SHP77 (cell line): ENCODE results near the gene SARM1.
"Not testable (repeated sequence)": the region's sequence is repeated elsewhere in the genome, so short reads cannot be mapped to it uniquely, and the experiment has no call there.

ENCODE experiments used
- DNase-seq, 2 experiments: peaks; one replicate each; lab custom pipeline; 2025; lab: John Stamatoyannopoulos, UW

SARM1 gene

DNA sequence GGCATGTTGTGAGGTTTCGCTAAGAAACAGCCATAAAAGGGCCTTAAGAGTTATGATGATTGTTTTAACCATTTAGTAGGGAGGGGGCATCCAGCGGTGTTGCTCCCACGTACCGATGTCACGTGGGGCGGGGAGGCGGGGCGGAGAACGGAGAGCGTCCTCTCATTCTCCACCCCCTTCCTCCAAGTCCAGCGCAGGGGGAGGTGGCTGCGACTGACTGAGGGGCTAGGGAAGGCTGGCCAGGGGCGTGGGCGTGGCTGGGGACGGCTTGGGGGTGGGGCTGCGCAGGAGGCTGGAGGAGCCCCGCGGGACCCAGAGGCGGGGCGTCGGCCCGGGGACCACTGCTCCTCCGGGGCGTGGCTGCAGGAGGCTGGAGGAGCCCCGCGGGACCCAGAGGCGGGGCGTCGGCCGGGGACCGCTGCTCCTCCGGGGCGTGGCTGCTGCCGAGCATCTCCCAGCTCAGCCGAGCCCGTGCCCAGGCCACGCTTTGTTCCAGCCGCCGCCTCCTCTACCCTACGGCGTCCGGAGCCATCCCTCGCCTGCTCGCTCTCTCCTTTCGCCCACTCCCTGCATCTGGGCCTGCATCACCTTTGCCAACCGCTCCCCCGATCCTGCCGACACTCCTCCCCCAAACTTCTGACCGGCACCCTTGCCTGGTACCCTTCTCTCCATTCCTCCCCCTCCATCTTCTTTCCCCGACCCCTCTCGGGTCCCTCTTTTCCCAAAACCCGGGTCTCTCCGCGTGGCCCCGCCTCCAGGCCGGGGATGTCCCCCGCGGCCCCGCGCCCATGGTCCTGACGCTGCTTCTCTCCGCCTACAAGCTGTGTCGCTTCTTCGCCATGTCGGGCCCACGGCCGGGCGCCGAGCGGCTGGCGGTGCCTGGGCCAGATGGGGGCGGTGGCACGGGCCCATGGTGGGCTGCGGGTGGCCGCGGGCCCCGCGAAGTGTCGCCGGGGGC lies at the start of gene SARM1:
TSS of gene SARM1 (plus strand) at position 450 of the 958 bp plus-strand sequence. CDS start at position 789, 339 bp downstream.
- DNase-seq = peak; percentile 93

DNA sequence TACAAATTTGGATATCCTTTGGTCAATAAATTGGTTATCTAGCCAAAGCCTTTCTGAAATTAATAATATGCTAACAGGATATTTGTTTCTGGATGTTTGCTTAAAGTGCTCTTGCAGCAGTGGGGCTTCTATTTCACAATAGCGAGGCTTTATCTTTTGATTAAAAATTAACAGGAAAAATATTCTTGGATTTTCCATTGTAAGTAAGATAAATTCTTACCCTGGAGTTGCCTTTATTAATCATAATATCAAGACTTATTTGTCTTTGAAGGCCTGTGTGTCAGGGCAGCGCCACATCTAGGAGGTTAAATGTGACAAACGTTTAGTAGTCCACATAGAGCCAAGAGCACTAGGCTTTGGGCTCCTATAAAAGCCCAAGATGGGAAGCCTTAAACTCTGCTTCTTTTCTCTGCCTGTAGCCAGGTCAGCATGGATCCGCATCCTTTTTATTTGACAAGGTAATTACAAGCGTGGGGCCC lies 47.2 kb upstream of the SARM1 start:
- DNase-seq = no peak

DNA sequence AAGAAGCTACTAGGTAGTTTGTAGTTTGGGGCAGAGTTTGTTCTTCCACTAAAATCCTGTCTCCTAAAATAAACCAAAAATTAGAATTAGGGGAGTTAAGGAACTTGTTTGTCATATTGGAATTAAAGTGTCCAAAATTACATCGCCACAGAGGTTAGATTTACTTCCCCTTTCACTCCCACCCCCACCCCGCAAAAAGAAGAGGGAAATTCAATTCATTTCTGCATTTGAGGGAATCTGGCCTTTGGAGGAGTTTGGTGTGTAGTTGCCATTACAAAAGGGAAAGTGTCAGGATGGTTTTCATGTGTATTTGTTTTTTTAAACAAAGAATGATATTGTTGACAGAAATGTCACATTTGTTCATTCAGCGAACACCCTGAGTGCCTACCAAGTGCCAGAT lies 46.7 kb upstream of the SARM1 start:
- DNase-seq = no peak

DNA sequence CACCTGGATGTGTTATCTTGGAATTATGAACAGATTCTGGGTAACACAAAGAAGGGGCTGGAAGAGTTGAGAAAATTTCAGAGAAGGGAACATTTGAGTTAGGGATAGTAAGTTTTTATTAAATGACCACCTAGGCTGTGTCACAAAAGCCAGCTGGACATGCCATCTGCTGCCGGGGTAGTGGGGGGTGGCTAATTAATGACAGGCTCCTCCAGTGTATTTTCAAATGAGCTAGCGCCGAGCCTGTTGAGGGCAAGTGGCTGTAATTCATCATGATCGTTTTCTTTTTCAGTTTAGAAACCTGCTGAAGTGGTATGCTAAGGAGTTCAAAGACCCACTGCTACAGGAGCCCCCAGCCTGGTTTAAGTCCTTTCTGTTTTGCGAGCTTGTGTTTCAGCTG lies 46.3 kb upstream of the SARM1 start:
- no peak for DNase-seq

DNA sequence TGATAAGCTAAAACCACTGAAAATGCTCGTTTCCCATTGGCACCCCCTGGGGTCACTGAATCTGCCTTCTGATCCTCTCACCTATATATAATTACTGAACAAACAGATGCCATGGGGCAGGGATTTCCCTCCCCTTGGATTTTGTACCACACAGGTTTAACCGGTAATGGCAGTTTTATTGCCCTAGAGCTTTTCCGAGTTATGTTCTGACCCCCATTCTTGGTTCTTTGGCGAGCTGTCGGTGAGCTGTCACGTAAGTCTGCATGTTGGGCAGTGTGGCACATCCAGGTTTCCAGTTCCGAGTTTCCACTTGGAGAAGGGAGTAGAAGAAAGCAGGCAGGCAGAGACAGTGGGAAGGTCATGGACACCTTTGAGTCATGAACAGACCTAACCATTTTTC lies 45.4 kb upstream of the SARM1 start:
- no peak for DNase-seq

DNA sequence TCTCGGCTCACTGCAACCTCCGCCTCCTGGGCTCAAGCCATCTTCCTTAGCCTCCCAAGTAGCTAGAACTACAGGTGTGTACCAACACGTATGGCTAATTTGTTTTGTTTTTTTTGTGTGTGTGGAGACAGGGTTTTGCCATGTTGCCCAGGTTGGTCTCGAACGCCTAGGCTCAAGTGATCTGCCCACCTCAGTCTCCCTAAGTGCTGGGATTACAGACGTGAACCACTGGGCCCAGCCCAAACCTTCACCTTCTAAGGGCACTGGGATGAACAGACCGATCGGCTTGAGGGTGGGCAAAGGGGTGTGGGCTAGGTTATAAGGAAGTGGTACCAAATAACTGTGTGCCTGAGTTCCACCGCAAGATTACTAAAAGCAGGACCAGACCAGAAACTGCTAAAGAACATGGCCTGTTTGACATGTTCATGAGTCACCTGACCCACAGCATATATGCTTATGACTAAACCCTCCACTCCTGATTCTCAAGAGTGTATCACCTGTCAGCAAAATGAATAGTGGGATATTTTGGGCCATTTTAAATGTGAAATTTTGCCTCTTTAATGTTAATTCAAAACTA lies 44.4 kb upstream of the SARM1 start:
- no peak for DNase-seq

DNA sequence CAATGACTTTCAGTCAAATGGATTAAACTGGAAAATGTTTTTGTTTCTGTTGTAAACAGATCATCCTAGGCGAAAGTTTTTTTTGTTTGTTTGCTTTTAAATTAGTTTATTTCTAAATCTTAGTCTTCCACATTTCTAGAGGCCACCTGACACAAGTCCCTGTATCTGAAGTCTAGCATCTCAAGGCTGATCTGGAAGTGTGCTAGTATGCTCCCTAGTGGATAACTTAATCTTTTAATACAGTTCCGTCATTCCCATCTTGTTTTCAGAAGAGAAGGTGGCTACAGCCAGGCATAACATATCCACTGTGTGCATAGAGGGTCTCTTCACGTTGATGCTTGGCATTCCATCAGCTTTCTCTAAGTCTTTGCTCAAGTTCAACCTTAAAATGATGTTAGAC lies 43.8 kb upstream of the SARM1 start:
- no peak for DNase-seq

DNA sequence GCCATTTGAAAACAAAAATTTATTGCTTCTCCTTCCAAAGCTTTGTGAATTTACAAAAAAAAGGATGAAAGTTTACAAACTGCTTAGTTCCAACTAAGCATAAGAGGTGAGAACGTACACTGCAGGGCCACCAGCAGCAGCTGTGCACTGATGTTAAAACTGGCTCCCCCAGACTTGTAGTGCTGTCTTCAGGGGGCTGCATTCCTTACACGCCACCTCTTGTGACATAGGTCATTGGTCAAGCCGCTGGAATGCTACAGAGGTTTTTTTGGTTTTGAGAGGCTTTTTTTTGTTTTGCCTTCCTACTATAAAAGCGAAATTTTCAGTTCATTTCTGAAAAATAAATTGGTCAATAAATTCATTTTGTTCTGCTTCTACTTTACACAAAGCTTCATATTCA lies 43.2 kb upstream of the SARM1 start:
- no peak for DNase-seq

DNA sequence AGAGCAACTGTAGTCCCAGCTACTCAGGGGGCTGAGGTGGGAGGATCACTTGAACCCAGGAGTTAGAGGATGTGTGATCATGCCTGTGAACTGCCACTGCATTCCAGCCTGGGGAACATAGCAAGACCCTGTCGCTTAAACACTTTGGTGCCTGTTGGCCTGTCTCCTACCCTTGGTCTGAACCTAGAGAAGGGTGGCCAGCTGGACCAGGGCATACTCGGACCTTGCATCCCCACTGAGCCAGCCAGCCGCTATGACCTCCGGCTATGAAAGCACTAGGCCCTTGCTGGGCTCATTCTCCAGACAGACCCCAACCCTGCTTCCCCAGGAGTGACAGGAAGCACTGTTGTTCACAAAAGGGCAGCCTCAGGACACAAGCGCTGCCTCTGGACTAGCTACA lies 40.8 kb upstream of the SARM1 start:
- DNase-seq = no peak

DNA sequence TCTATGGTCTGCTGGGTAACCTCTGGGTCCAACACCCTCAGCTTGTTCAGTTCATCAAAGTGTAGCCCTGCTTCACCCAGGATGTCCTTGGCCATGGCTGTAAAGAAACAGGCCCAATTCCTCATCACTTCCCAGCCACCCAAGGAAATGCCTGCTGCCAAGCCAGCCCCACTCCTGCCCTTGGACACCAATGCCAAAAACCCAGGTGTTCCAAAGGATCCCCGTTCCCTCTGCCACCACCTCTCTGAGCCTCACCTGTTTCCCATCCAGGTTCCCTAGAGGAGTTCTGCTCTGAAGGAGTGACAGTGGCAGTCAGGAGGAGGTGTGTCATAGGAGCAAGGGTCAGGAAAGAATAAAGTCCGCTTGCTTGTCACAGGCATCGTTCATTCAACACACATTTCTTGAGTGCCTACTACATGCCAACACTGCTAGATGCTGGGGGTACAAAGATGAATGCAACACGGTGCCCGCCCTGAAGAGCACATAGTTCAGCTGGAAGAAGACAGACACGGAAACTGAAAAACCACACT lies 39.5 kb upstream of the SARM1 start:
- DNase-seq = no peak

DNA sequence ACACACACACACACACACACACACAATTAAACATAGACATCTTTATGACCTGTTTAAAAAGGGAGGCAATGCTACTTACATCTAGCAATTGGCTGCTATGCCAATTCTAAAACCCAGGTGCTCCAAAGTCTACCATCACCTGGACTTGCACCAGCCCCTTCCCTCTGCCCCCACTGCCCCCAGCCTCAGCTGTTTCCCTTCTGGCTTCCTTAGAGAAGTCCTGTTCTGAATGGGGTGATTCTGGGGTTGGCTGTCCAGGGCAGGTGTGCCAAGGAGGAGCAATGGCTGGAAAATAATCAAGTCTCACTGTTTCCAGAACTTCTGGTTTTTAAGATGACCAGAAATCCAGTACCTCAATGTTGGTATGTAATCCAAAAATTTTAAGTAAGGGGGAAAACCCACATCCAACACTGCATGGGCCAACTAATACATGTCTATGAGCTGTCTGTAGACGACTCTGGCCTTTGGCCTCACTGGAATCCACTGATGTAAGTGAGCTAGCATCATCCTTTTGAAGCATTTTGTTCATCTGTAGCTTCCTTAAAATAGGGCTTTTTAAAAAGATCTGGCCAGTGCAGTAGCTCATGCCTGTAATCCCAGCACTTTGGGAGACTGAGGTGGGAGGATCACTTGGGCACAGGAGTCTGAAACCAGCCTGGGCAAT lies 38.3 kb upstream of the SARM1 start:
- no peak for DNase-seq

DNA sequence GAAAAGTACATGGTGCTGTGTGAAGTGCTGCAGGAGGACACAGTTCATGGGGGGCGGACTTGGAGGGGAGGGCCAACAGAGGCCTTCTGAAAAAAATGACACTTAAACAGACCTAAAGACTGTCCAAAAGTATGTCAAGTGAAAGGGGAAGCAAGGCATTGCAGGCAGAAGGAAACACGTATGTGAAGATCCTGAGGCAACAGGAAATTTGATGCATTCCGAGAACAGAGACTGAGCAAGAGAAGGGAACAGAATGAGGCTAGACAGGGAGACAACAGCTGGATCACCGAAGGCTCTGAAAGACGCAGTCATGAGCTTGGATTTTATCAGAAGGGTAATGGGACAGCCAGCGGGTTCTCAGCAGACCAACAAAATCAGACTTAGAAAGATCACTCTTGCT lies 37.3 kb upstream of the SARM1 start:
- DNase-seq = no peak

DNA sequence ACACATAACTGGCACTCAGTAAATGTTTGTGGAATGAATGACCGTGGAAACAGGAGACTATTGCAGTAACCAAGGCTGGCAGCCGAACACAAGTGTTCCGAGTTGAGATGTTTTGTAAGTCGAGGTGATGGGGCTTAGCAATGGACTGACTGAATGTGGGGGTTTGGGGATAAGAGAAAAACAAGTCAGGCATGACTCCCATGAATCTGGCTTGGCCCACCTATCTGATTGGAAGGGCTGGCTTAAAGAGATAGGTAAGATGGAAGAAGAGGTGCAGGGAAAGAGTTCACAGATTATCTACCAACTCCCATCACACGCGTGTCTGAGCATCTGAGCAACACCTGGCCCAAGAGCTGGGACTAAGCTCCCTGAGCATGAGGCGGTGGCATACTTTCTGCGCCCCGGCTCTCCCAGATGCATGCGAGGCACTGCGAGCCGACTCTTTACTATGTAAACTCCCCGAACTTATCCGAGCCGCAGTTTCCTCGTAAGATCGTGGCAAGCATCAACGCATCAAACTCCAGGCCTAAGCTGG lies 36.8 kb upstream of the SARM1 start:
- DNase-seq = no peak

DNA sequence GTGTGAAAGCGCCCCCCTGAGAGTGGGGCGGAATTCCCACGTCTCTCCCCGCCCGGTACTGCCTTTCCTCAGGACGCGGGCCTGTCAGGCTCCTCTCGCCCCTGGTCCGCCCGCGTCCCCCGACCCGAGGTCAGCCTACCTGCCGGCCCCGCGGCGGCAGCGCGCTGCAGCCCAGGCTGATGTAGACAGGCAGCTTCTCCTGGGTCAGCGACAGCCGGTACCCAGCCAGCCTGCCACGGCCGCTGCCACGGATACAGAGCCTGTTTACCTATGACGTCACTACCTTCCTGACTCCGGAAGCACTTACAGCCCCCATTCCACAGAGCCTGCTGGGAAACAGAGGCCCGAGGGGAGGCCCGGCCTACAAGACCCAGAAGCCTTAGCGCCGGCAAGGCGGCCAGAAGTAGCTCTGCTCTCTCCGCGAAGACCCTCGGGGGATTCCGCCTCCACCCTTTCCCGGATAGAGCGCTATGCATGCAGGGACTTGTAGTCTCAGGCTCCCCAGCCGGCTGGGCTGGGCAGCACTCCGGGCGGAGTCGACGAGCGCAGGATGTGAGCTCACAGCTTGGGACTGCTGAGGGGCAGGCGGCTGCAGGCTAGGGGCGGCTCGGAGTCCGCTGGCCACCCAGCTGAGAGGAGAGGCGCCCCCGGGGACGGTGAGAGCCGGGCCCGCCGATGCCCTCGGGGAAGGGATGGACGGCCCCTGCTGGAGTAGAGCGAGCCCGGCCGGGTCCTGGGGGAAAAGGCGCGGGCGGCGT lies 36.1 kb upstream of the SARM1 start, which contains the start of the genes IFT20 and TNFAIP1:
TSS of gene IFT20 (minus strand) at position 272 of the 758 bp plus-strand sequence. CDS start 3,487 bp downstream, outside the sequence.
TSS of gene TNFAIP1 (plus strand) at position 561 of the 758 bp plus-strand sequence. CDS start 3,761 bp downstream, outside the sequence.
- peak; percentile 99 for DNase-seq

DNA sequence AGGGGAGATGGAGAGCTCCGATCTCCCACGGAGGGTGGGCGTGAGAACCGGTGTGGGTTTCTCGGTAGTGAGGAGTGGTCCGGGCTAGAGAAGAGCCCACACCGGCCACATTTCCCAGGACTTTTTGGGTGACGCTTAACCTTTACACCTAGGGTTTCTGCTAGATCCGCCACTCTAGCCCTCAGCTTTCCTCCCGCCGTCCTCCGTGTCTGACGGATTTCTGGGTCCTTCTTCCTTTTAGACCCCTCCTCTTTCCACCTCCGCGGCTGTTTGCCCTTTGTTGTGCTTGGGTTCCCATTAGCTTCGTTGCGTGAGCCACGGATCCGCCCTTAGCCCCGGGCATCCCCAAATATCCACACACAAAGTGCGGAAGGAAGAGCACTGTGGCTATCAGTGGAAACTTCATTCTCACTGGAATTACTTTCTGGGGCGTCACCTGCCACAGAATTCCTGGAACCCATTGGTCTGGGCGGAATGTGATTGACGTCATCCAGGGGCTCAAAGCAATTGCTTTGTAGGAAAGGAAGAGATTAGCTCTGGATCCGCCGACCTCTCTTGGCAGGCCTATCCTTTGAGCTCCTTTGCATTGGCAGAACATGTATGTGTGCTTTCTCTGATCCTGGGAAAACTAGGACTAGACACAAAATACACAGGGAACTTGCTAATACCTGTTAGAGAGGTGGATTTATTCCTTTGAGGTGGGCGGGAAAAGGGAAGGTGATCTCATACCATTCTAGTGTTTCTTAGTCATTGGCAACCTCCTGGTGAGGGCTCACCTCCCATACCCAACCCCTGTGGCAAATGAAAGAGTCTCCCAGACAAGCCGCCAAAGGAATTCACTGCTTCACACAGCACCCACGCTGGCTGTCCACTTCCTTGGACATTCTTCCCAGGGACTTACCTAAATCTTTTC lies 35.3 kb upstream of the SARM1 start:
- peak; percentile 57 to 65 for DNase-seq

DNA sequence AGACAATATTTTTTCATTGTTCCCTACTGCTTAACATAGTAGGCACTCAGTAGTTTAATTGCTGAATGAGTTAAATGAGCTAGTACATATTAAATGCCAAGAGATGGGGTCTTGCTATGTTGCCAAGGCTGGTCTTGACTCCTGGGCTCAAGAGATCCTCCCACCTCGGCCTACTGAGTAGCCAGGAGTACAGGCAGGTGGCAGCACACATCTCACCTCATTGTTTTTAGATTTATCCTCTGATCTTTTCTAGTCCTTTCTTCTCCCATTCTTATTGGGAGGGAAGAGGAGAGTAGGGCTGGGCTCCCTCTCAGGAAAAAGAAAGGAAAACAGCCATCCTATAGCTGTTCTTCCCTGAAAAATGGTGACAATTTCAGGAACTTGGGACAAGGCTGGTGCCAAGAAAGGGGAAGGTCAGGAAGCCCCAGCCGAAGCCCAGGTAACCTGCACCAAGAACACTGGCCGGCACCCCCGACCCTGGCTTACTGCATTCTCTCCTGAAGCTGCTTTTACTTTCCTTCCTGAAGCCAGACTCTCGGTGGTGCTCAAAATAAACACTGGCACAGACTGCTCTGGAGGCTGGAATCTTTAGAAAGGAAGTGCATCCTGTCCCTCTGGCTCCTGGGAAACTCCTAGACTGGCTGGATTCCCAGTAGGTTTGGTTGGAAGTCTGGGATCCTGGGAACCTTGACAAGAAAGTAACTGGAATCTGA lies 33.3 kb upstream of the SARM1 start:
- no peak for DNase-seq

DNA sequence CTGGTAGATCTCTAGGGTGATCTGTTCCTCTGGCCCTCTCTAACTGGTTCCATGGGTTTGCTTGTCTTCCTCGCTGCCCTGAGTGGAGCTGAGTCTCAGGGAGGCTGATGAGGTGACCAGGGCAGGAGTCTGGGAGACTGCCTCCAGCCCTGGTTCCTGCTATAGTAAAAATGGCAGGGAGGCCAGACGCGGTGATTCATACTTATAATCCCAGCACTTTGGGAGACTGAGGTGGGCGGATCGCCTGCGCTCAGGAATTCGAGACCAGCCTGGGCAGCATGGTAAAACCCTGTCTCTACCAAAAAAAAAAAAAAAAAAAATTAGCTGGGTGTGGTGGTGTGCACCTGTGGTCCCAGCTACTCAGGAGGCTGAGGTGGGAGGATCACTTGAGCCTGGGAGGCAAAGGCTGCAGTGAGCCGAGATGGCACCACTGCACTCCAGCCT lies 32.7 kb upstream of the SARM1 start:
- DNase-seq = not testable (repeated sequence)

DNA sequence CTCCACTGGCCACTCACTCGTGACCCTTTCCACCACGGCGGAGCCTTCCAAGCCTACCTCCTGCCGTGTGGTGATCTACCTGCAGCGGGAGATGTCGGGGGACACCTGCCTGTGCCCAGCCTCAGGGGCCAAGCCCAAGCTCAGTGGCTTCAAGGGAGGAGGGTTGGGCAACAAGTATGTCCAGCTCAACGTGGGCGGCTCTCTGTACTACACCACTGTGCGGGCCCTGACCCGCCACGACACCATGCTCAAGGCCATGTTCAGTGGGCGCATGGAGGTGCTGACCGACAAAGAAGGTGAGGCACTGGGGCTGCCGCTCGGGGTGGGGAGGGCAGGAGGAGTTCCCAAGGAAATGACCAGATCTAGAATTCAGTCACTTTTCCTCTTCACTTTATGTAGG lies 32.1 kb upstream of the SARM1 start:
- no peak for DNase-seq

DNA sequence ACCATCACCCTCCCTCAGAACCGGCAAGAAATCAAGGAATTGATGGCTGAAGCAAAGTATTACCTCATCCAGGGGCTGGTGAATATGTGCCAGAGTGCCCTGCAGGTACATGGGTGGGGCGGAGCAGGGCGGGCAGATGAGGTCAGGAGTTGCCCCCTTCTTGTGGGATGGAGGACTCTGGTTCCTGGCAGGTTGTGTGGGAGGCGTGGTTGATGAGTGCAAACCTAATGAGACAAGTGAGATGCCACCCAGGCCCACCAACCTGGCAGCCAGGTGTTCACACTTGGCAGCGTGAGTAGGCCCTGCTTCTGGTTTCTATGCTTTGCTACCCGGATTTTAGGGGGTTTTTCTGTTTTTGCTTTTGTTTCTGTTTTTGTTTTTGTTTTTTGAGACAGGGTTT lies 31.1 kb upstream of the SARM1 start:
- DNase-seq = no peak
